ENCODE results near the gene TPP2. TPM values are rescaled to one million over a fixed set of nuclear protein-coding genes. Genes with fewer than 3 reads are reported as not detected.

Gene TPP2
- polyA plus RNA-seq, 4 donors, result 50.1 to 67.4 (median 63.4) TPM

DNA sequence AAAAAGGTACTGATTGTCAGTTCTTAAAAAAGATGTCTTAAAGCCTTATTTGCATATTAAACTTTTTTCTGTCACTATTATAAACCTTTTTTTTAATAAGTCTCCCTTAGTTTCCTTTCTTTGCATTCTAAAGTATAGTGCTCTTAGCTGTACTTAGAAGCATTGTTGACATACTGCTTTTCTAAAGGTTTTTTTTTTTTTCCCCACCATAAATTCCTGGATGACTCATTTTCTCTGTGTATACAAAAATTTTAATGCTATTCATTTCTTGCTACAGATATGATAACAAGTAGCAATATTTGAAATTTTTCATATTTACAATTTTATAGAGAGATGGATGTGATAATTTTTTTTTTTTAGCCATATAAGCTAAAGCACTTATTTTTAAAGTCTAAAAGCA lies 54.6 kb downstream of the TPP2 start:
- no peak for DNase-seq (ENCODE audit: low read depth in 4 of 4, low spot score in 3 of 4)

DNA sequence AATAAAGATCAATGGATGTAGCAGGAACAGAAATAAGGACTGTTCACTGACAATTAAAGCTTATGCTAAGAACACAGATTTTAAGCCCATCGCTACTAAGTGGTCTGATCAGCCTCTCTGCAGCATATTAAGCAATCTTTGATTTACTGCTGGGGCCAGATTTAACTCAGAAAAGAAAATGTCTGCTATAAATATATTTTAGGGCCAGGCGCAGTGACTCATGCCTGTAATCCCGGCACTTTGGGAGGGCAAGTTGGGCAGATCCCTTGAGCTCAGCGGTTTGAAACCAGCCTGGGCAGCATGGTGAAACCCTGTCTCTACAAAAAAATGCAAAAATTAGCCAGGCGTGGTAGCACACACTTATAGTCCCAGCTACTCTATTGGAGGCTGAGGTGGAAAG lies 55.1 kb downstream of the TPP2 start:
- no peak for DNase-seq (ENCODE audit: low read depth in 4 of 4, low spot score in 3 of 4)

DNA sequence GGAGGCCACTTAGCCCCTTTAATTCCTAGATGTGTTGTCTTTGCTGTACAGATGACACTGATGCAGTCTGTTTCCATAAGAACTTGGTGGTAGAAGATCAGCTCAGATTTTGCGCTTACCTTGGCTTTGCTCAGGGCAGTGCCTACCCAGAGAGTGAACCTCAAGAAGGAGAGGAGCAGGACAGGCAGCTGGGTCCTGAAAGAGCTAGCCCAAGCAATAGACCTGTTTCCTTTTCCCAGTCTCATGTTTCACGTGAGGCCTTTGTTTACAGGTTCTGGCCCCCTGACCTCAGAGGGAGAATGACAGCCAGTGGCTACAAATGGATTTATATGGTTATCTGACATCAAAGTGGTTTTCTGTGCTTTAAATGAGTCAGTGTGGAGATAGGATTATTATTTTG lies 58.0 kb downstream of the TPP2 start:
- no peak for DNase-seq (ENCODE audit: low read depth in 4 of 4, low spot score in 3 of 4)

DNA sequence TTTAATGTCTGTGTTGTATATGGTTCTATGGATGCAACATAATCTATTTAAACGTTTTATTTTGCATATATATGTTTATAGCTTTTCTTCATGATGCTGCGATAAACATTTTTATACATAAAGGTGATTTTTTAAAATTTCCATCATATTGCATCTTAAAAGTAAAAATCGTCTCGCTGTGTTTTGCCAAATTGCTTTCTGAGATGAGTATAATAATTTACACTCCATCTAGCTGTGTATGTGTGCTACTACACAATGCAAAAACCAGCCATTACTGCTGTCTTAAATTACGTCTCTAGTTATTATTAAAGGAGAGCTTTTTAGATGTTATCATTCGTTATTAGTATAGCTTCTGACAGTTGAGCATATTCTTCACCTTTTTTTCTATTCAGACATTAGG lies 60.8 kb downstream of the TPP2 start:
- no peak for DNase-seq (ENCODE audit: low read depth in 4 of 4, low spot score in 3 of 4)

DNA sequence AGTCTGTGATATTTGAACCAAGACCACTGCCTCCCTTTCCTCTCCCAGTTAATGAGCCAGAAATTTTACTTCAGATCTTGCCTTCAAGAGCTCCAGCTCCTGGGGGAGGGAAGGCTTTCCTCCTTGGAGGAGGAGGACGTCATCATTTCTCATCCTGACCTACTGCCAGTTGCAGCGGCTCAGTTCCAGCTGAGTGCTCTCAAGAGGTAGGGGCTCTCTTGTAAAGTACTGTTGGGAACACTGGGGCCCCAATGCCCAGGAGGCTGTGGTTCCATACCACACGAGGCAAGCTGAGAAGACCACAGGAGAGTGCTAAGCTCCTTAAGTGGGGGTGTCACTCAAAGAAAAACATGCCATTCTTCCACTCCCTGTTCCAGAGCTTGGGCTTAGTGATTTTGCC lies 61.9 kb downstream of the TPP2 start:
- DNase-seq (ENCODE audit: low read depth in 4 of 4, low spot score in 3 of 4), result no peak

DNA sequence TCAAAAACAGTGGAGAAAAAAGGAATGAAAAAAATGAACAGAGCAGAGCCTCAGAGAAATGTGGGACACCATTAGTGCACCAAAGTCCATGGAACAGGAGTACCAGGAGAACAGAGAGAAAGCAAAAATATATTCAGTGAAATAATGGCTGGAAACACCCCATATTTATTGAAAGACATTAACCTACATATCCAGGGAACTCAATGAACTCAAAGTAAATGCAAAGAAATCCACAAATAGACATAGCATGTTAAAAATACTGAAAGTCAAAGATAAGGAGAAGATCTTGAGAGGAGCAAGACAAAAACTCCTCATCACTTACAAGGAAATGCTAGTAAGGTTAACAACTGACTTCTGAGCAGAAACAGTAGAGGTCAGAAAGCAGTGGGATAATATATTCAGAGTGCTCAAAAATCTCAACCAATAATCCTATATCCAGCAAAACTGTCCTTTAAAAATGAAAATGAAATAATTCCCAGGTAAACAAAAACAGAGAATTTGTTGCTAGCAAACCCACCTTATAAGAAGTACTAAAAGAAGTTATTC lies 62.5 kb downstream of the TPP2 start:
- no peak for DNase-seq (ENCODE audit: low read depth in 4 of 4, low spot score in 3 of 4)

DNA sequence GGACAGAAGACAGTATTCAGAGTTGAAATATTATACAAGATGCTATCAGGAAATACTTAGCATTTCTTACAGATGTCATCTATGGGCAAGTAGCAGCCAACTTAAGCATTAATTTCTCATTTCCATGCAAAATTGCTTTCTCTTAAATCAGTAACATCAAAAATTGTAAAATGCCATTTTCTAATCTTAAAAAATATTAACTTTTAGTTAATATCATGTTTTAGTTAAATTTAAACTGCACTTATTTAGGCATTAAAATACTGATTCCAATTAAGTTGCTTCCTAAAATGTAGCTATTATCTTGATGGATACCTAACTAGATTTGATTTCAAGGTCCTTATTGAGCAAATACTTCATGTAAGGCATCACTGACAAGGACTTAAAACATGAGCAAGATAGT lies 70.2 kb downstream of the TPP2 start:
- no peak for DNase-seq (ENCODE audit: low read depth in 4 of 4, low spot score in 3 of 4)

DNA sequence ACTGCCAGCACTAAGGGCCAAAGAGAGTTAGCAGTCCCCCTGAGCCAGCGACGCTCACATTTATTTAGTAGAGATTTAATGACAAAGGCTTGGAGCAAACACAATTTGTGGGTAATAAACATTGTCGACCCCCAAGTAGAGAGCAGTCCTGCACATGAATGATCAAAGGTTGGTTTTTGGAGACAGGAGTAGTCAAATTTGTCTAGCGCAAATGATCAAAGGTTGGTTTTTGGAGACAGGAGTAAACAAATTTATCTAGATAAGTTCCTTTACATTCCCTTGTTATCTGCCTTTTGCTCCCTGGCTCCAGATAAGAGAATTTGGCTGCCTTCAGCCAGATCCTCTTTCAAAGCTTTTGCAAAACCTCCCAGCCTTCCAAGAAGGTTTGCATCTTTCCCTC lies 71.1 kb downstream of the TPP2 start:
- DNase-seq (ENCODE audit: low read depth in 4 of 4, low spot score in 3 of 4), result no peak

DNA sequence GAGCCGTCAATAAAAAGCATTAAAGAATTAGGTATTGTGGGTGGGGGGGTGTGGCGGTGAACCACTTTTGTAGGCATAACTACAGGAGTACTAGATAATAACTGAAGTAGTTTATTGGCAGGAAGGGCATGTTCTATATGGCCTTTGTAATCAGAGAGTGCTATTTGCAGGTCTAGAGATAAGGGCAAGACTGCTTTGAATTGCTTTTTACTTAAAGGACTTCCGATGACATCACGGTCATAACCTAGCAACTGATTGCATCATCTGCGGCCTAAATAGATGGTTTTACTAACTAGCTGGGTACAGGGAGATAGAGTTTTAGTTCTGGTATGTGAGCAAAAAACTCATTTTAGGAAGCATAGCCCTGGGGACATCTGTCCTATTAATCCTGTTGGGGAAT lies 73.3 kb downstream of the TPP2 start:
- no peak for DNase-seq (ENCODE audit: low read depth in 4 of 4, low spot score in 3 of 4)

DNA sequence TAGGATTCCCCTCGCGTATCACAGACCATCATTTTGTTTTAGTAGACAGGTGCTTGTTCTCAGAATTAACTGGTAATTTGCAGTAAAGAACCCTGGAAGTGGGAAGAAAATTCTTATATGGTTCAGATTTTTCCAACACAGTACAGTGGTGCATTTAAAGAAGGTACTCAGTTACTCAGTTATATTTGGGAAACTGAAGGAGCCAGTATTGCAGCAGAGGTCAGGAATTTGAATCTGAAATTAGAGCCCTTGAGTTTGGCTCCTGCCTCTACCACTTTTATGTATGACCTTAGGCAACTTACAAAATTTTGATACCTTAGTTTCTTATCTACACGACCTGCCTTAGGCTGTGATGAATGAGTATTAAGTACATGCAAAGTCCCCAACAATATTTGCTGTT lies 78.3 kb downstream of the TPP2 start:
- no peak for DNase-seq (ENCODE audit: low read depth in 4 of 4, low spot score in 3 of 4)

DNA sequence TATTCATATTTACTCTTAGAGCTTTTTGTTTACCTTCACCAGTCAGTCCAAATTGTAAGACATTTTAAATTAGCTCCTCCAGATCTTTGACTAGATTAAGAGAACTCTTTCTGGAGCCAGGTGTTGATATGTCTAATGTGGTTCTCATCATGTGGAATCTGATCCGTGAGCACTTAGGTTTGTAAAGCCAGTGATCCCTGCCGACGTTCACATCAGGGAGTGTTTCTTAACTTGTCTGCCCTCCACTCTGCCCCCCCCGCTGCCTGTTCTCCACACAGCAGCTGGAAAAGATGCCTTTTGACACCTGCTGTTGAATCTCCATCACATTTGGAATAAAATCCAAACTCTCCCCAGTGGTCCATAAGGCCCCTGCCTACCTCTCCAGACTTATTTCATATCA lies 80.3 kb downstream of the TPP2 start:
- no peak for DNase-seq (ENCODE audit: low read depth in 4 of 4, low spot score in 3 of 4)

DNA sequence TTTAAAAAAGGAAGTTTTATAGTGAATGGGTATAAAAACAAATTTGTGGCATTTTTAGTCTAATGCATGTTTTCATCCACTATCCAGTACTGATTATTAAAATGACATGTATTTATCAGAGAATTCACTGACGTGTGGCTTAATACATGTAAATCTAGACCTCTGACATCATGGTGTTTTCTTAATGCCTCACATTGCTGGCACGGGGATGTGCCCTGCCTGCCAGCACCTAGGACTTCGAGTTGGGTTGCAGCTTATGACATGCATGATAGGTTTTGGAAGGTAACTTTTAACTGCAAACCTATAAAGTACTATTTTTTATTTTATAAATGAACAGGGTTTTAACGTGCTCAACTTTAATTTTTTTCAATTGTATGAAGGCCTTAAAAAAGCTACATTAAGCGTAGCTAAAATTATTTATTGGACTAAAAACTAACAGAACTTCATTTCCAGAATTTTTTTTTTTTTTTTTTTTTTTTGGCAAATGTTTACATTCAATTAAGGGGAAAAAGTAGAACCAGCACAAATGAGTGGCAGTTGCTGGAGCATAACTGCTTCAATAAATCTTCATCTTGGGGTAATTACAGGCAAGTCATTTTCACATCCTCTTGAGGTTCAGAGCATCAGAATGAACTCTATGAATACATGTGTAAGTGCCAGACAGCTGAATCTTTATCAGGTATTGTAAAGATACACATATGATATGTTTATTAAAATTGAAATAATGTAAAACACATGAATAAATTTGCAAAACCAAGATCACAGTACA lies 81.7 kb downstream of the TPP2 start:
- DNase-seq (ENCODE audit: low read depth in 4 of 4, low spot score in 3 of 4), result no peak

DNA sequence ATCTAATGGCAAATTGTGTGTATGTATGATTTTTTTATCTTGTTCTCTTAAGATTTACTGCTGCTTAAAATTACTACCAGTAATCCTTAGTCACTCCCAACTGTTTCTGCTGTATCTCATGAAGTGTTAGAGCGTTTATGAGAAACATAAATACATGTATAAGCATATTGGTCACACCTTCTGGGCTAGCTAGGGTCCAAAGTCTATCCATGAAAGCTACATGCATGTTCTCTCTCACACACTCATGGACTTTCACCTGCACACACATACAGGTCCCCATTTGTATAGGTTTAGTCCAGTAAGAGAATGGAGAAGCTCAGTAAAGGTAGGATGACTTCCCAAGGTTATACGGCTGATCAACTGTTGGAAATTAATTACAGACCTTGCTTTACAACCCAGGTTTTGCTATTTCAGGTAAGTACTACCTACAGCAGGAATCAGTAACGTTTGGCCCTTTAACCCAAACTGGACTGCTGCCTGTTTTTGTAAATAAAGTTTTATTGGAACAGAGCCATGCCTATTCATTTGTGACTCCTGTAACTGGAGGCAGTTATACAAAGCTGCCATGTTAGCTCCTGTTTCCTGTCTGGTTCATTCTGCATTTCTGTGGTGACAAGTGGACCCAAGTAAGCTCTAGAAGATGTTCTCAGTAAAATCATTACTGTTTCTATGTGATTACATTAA lies 82.8 kb downstream of the TPP2 start:
- no peak for DNase-seq (ENCODE audit: low read depth in 4 of 4, low spot score in 3 of 4)

DNA sequence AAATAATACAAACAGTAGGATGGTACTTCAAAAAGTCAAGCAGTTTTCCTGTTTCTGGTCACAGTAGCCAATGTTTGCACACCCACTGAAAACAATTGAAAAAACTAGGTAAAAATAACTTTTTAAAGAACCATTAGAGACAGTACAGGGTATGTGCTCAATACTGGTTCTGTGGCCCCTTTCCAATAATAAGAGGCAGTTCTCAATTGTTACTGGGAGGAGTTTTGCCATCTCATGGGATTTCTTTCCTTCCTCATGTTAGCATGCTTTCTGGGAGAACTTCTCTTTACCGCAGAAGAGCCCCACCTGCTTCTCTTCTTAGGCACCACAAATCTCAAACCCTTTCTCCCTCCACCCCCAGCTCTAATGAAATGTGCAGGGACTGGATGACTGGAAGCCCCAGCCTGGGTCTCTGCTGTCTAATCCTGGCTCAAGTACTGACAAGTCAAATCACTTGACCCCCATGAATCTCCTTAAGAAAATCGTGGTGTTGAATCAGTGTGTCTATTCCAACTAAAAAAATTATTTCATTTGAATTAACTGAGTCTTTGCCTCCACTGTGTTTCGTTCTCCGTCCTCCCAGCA lies 83.4 kb downstream of the TPP2 start:
- DNase-seq (ENCODE audit: low read depth in 4 of 4, low spot score in 3 of 4), result no peak

DNA sequence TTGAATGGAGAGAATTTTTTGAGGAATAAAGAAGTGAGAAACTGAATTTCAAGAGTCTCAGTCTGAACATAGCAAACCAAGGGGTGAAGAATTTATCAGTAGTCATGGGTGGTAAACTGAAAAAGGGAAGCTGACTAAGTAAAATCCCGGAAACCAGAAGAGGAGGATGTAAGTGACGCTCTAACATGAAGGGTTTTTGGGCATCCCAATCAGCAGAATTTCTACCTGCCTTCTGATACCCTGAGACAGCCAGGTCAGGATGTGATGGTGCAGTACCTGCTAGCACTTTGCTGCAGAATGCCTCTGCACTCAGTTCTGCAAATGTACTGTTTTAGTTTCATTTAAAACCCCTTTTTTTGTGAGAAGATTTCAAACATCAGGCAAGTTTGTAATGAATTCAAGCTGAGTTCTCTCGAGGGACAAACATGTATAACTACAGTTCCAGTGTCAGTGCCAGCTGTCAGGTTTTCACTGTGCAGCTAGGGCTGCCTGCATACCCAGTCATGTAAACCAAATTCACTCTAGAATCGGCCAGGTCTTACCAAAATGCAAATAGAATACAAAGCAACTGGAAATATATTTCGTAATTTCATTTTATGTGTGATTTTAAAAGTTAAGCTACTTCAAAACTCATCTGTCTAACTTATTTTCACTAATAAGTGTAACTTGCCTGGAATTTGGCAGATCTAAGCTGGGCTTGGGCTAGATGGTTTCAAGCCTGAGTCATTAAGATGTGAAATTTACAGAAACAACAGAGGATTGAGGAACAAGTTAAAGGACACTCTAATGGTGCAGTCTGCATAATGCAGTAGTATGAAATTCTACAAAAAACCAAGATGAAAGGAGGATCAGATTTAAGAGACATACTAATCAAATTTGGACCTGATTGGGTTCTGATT lies 84.3 kb downstream of the TPP2 start:
- no peak for DNase-seq (ENCODE audit: low read depth in 4 of 4, low spot score in 3 of 4)

DNA sequence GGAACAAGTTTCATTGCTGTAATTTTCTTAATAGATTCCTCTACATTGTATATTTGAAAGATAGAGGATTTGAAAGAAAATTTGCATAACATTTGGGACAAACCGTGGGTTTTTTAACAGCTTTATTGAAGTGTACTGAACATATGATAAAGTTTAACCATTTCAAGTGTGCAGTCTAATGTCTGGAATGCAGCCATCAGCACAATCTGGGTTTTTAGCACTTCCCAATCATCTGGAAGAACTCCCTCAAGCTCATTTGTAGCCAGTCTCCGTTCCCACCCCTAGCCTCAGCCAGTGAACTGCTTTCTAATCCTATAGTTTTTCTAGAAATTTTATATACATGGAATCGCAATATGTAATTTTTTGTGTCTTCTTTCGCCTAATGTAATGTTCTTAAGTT lies 85.4 kb downstream of the TPP2 start:
- DNase-seq (ENCODE audit: low read depth in 4 of 4, low spot score in 3 of 4), result no peak

DNA sequence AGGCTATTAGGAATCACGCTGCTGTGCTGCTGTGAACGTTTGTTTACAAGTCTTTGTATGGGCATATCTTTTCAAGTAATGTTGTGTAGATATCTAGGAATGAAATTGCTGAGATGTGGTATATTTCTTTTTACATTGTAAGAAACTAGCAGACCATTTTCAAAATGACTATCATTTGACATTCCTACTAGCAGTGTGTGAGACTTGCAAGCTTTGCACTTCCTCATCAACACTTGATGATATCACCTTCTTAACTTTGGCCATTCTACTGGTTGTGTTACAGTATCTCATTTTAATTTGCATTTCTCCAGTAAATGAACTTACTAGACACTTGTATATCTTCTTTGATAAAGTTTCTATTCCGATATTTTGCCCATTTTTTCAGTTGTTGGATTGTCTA lies 85.9 kb downstream of the TPP2 start:
- no peak for DNase-seq (ENCODE audit: low read depth in 4 of 4, low spot score in 3 of 4)

DNA sequence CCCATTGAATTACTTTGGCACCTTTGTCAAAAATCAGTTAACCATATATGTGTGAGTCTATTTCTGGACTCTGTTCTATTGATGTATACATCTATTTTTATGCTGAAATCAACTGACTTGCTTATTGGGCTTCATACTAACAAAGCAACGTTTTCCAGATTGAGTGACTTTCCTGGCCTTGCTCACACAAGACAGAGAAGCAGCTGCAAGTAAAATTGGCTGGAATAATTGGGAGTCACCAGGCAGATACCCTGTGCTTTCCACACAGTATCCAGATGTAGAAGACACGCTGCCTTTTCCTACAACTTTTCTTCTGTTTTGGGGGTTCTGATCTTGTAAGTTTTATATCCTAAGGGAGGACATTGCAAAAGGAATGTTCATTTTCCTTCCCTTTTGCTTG lies 86.9 kb downstream of the TPP2 start:
- DNase-seq (ENCODE audit: low read depth in 4 of 4, low spot score in 3 of 4), result no peak

DNA sequence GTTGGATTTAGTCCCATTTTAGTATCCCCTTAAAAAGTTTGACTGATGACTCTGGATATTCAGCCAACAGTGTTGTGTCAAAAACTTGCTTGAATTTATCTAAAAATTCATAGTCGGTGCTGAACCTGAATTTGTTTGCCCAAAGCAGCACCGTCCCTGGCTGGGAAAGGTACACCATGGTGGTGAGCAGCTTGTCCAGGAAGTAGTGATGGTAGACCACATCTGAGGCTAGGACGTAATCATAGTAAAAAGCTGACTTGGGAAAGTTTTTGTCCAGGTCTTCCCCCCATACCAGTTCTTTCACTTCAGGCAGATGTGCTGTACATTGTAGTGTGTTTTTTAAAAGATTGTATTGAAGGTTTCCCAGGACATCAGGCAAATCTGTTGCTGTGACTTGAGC lies 89.2 kb downstream of the TPP2 start:
- no peak for DNase-seq (ENCODE audit: low read depth in 4 of 4, low spot score in 3 of 4)

DNA sequence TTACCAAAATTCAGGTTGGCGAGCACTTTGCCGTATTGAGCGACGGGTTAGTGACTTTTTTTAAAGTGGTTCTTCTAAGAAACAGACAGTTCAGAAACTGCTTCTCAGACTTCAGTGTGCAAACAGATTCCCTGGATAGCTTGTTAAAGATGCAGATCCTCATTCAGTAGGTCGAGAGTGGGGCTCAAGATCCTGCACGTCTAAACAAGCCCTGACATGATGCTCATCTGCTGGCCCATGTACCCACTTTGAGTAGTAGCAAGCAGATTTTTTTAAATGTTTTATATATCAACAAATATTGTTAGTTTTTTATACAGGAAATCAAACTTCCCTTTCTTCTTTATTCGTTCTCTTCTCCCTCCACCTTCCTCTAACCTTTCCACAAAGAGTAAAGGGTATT lies 90.7 kb downstream of the TPP2 start:
- no peak for DNase-seq (ENCODE audit: low read depth in 4 of 4, low spot score in 3 of 4)

Measured in left renal pelvis (tissue), 4 donors.